GM10847 (cell line): ENCODE results near the gene GPR137.

Source experiments
- POLR2A ChIP-seq: IDR thresholded peaks from 2 replicates; pipeline ENCODE4 v1.6.1; 2011; ENCODE audit not compliant: insufficient read length; ENCODE audit errors: extremely low read depth

The GPR137 gene

DNA sequence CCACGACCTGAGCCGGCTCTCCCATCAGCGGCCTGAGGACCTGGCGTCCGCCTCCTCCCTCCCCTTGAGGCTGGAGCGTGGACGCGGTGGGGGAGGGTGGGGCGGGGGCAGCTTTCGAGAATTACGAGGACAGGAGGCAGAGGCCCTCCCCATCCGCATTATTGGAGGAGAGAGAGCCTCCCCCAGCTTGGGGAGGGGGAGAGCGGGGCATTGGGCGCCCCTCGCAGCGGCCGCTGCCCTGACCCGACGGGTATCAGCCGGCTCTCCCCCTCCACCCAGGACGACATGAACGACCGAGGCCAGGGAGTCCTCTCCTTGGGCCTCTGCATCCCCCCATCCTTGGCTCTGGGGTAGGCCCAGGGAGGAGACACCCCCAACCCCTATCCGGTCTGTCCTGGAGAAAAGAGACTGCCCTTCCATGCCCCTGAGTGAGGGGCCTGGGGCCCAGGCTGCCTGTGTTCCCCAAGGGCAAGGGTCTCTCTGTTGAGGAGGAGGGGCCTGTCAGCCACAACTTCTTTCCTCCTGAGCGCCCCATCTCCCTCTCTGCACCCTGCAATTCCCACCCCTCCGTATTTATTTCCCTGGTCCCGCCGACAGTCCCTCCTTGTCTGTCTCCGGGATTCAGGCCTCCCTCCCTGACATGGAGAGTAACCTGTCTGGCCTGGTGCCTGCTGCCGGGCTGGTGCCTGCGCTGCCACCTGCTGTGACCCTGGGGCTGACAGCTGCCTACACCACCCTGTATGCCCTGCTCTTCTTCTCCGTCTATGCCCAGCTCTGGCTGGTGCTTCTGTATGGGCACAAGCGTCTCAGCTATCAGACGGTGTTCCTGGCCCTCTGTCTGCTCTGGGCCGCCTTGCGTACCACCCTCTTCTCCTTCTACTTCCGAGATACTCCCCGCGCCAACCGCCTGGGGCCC is 495 bp downstream of the GPR137 start:
- no peak for TF ChIP-seq POLR2A

DNA sequence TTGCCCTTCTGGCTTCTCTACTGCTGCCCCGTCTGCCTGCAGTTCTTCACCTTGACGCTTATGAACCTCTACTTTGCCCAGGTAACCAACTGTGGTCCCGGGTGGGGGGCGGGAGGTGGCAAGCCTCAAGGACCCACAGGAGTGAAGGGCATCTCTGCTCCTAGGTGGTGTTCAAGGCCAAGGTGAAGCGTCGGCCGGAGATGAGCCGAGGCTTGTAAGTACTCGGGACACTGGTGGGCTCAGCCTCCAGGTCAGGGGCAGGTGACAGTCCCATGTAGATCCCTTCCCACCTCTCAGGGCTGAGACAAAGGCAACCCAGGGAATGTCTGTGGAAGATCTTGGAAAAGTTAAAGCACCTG is 1.1 kb downstream of the GPR137 start:
- no peak for TF ChIP-seq POLR2A

DNA sequence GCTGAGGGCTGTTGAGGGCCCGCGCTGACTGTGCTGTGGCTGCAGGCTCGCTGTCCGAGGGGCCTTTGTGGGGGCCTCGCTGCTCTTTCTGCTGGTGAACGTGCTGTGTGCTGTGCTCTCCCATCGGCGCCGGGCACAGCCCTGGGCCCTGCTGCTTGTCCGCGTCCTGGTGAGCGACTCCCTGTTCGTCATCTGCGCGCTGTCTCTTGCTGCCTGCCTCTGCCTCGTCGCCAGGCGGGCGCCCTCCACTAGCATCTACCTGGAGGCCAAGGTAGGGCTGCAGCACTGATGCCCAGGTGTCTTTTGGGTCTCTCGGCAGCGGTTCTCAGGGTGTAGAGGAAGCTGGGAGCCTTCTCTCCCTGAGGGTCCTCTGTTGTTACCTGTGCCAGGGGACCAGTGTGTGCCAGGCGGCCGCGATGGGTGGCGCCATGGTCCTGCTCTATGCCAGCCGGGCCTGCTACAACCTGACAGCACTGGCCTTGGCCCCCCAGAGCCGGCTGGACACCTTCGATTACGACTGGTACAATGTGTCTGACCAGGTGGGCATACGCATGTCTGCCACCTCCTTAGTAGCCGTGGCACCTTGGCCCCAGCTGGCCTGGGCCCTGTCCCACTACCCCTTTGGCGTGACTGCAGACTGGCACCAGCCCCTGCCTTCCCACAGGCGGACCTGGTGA is 2.2 kb downstream of the GPR137 start:
- no peak for TF ChIP-seq POLR2A

DNA sequence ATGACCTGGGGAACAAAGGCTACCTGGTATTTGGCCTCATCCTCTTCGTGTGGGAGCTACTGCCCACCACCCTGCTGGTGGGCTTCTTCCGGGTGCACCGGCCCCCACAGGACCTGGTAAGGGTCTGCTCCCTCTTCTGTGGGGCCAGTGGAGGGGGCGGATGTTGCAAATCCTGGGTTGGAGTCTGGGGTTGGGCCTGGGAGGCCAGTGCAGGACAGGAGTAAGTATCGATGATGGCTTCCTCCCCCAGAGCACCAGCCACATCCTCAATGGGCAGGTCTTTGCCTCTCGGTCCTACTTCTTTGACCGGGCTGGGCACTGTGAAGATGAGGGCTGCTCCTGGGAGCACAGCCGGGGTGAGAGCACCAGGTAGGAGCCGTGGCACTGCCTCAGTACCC is 2.7 kb downstream of the GPR137 start:
- TF ChIP-seq POLR2A = no peak

DNA sequence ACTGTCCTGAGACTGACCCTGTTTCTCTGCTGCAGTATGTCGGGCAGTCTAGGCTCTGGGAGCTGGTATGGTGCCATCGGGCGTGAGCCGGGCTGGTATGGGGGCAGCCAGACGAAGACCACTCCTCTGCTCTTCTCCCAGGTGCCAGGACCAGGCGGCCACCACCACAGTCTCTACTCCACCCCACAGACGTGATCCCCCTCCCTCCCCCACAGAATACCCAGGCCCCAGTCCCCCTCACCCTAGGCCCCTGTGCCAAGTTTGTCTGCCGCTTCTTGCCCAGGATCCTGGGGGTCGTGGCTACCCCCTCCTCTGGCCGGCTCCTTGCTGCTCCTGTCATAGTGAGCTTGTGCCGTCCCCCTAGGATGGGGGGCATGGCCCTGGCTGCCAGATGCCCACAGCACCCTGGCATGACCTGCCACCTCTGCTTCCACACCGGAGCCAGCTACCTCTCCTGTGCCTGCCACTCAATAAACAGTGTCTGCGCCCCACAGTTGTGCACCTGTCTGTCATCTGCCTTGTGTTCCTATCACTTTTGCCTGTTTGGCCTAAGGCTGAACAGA is 3.4 kb downstream of the GPR137 start:
- no peak for TF ChIP-seq POLR2A

DNA sequence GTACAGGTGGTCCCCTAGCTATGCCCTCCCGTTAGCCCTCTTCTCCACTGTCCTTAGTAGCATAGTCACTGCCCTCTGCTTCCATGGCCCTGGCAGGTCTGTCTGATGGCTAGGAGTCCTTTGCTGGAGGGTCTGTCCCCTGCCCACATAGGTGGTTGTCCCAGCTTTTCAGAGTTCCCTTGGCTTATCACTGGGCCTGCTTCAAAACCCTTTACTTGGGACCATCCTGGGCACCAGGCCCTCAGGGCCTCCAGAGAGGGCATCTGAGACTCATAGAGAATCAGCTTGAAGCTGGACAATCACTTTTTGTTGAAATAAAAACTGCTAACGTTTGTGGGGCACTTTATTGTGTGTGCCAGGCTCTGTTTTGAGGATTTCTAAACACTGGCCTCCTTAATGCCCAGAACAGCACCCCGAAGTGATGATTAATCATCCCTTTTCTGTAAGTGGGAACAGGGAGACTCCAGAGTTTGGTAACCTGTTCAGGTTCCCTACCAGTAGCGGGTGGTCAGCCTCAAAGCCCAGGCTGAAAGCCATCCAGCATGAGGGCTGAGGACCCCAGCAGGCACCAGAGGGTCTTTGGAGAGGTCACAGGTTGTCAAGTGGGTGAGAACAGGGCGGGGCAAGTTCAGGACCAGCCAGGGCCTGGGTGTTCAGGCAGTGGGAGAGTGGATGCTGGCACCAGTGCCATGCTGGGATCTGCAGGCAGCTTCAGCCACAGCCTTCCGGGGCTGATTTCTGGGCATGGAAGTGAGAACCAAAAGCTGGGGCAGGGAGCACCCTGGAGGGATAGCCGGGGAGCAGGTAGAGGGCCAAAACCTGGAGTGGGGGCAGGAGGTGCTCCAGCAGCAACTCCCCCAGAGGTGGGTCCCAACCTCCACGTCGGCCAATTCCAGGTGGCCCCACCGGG is 5.0 kb downstream of the GPR137 start:
- TF ChIP-seq POLR2A = no peak

DNA sequence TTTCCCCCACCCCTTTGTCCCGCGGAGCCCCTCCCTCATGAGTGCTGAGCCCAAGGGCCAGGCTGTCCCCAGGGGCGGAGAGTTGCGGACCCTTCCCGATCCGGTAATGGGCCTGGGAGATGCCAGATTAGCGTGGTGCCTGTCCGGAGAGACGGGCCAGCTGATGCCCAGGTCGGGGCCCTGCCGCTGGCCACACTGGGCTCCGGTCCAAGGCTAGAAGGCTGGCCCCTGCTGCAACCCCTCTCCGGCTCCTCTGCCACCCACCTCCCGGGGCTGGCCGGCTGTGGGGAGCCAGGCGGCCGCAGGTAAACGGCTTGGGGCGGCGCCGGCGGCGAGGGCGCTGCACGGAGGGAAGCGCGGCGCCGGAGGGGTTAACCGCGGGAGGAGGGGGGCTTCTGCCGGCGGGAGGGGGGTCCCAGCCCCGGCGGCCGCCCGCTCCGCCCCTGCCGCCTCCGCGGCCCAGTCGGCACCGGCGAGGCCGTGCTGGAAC is 5.7 kb downstream of the GPR137 start, which contains the start of gene KCNK4:
Gene KCNK4 (plus strand): TSS at position 41 of the 490 bp plus-strand sequence. CDS start 1,717 bp downstream, outside the sequence.
- no peak for TF ChIP-seq POLR2A

DNA sequence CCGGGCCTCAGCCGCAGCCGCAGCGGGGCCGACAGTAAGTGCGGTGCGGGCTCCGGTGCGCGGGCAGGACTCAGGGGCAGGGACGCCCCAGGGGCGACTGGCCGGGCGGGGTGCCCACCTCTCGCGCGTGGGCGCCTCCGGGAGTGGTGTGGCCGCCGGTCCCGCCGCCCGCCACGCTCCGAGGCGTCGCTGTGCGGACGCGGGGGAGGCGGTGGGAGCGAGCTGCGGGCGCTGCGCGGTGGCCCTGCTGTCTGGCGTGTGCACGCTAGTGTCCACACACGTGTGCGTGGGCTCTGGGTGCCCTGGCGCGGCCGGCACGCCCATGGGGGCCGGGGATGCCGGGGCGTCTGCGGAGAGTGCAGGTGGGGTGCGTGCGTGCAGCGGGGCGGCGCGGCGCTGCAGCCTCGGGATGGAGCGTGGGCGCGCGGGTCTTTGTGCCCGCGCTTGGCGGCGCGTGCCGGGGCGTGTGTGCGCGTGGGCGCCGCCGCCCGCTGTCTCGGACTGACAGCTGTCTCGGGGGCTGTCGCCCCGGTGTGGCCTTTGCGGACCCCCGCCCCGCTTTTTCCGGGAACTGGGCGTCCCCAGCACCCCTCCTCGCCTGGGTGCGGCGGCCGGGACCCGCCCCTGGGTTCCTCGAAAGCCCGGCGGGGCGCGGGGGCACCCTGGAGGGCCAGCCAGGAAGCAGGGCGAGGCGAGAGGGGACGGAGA is 6.3 kb downstream of the GPR137 start:
- TF ChIP-seq POLR2A = no peak

DNA sequence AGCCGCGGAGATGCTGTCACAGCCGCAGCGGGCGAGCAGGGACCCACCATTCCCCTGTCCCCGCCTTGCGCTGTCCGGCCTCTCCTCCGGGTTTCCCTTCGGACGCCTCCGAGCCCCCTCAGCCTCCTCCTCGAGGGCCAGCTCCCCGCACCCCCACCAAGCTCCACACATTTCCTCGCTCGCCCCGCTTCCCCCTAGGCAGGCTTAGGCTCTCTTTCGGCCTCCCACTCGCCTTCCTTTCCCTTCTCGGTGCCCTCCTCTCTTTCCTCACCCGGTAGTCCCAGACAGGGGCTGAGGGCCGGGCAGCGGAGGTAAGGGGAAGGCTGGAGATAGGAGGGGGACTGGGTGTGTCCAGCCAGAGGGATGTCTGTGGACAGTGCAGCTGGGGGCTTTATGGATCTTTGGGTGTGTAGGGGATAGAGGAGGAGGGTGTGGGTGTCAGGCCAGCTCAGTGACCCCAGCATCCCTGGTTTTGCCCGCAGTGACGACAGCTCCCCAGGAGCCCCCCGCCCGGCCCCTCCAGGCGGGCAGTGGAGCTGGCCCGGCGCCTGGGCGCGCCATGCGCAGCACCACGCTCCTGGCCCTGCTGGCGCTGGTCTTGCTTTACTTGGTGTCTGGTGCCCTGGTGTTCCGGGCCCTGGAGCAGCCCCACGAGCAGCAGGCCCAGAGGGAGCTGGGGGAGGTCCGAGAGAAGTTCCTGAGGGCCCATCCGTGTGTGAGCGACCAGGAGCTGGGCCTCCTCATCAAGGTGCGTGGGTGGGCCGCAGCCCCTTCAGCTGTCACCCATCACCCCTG is 7.0 kb downstream of the GPR137 start:
- TF ChIP-seq POLR2A = no peak

DNA sequence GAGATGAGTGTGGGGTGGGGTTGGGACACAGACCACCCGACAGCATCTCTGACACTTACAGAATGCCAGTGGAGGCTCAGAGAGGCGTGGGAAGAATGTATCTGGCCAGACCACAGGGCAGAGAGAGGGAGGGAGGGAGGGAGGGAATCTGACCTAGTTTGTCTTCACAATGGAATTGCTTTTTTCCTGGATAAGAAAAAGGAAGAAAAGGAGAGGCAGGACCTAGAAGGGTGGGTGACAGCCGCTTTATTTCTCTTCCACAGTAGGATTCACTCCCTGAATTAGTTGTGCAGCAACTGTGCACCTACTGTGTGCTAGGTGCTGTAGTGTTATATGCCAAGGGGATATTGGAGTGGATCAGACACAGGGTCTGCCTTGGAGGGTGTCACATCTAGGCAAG is 9.1 kb downstream of the GPR137 start:
- no peak for TF ChIP-seq POLR2A

DNA sequence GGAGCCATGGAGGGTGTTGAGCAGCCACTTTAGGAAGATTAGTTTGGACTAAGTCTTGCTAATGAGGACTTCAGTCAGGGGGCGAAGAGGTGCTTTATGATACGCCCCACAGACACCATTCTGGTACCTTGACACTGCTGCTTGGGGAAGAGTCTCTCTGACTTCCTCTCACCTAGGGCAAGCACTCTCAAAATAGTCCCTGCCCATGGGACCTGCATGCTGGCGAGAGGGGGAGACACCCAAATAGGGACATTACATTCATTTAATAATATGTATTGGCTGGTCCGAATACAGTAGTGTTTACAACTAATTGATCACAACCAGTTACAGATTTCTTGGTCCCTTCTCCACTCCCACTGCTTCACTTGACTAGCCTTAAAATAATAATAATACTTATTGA is 10.1 kb downstream of the GPR137 start:
- TF ChIP-seq POLR2A = no peak

DNA sequence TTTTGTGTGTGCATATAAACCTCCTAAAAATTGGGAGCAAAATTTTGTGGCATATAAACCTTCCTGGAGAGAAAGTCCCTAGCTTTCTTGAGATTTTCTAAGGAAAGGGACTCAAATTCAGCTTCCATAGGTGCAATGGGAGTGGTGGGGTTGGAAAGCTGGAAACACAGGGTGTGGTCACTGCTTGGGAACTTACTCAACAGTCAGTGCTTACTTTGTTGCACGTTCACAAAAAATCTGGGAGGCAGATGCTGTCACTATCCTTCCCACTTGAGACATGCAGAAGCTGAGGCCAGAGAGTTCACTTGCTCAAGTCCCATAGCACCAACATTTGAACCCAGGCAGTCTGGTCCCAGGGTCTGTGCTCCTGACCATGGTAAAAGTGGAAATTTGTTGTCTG is 10.6 kb downstream of the GPR137 start:
- no peak for TF ChIP-seq POLR2A

DNA sequence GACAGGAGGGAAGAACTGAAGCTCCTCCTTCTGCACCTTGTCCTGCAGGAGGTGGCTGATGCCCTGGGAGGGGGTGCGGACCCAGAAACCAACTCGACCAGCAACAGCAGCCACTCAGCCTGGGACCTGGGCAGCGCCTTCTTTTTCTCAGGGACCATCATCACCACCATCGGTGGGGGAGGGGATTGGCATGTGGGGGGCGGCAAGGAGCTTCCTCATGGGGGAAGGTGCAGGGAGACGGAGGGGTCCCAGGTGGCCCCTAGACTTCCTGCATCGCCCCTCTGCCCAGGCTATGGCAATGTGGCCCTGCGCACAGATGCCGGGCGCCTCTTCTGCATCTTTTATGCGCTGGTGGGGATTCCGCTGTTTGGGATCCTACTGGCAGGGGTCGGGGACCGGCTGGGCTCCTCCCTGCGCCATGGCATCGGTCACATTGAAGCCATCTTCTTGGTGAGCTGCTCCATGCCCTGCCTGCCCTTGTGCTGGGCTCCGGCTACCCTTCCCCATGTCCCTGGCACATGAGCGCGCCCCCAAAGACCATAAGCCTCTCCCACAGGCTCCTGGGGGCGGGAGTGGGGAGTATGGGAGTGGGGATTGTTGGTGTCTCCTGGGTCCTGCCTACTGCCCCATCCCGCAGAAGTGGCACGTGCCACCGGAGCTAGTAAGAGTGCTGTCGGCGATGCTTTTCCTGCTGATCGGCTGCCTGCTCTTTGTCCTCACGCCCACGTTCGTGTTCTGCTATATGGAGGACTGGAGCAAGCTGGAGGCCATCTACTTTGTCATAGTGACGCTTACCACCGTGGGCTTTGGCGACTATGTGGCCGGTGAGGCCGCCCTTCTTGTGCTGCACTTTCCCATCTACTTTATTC is 11.4 kb downstream of the GPR137 start:
- no peak for TF ChIP-seq POLR2A
